LNCaP clone FGC (cell line): ENCODE results near the gene SPTSSB.

Source experiments
- DNase-seq: peaks from one replicate; pipeline ENCODE4 v3.0.0-alpha.2; 2011; ENCODE audit warnings: low read depth
- H3K4me3 ChIP-seq: 2 replicates; pipeline ENCODE4 v1.5.1; 2011; ENCODE audit warnings: mild to moderate bottlenecking, low read depth, low read length, control low read depth
- TF ChIP-seq, protein P1 (sequence below): IDR thresholded peaks from 2 replicates; pipeline ENCODE4 v1.5.1; 2012; ENCODE audit warnings: mild to moderate bottlenecking; ENCODE audit not compliant: control insufficient read depth, insufficient read depth; ENCODE audit errors: extremely low read depth

The SPTSSB gene

DNA sequence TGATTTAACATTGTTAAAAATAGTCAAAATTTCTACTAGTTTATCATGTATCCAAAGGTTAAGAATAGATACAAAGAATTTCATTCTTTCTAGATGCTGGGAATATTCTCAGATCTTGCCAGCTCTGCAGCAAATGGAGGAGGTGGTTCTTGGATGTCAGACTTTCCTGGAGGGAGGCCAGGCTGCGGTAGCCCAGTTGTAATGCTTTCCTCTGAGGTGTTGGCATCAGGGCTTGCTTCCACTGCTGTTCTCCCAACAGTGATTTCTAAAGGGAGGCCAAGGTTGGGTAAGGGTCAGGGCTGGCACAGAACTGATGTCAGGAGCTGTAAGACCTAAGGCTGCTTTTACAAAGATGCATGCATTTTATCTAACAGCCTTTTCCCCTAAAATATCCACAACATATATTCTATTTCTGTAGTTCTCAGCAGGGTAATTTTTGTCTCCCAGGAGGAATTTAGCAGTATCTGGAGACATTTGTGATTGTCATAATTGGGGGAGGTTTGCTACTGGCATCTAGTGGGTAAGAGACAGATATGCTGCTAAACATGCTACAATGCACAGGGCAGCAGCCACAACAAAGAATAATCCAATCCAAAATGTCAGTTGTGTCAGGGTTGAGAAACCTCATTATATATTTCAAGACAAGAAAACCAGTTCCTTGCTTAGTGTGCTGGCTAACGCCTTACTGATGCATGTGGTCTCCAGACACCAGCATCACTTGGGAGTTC lies 42.0 kb upstream of the SPTSSB start:
- H3K4me3 ChIP-seq: no peak overlapping the region
- DNase-seq: no peak
- TF ChIP-seq, protein P1, sequence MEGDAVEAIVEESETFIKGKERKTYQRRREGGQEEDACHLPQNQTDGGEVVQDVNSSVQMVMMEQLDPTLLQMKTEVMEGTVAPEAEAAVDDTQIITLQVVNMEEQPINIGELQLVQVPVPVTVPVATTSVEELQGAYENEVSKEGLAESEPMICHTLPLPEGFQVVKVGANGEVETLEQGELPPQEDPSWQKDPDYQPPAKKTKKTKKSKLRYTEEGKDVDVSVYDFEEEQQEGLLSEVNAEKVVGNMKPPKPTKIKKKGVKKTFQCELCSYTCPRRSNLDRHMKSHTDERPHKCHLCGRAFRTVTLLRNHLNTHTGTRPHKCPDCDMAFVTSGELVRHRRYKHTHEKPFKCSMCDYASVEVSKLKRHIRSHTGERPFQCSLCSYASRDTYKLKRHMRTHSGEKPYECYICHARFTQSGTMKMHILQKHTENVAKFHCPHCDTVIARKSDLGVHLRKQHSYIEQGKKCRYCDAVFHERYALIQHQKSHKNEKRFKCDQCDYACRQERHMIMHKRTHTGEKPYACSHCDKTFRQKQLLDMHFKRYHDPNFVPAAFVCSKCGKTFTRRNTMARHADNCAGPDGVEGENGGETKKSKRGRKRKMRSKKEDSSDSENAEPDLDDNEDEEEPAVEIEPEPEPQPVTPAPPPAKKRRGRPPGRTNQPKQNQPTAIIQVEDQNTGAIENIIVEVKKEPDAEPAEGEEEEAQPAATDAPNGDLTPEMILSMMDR: peak; percentile 33; the same call in 1 of the 2 replicates

GRCh38 chr3:161412123-161412522 lies 40.8 kb upstream of the SPTSSB start:
- peak; percentile 82 for DNase-seq
- H3K4me3 ChIP-seq: no peak overlapping the region
- TF ChIP-seq, protein P1: no peak

GRCh38 chr3:161409858-161410257 lies 38.5 kb upstream of the SPTSSB start:
- TF ChIP-seq, protein P1: no peak
- no peak for DNase-seq
- H3K4me3 ChIP-seq: no peak overlapping the region

GRCh38 chr3:161409069-161409468 lies 37.8 kb upstream of the SPTSSB start:
- DNase-seq: no peak
- TF ChIP-seq, protein P1: peak; percentile 50
- no peak overlapping the region for H3K4me3 ChIP-seq

DNA sequence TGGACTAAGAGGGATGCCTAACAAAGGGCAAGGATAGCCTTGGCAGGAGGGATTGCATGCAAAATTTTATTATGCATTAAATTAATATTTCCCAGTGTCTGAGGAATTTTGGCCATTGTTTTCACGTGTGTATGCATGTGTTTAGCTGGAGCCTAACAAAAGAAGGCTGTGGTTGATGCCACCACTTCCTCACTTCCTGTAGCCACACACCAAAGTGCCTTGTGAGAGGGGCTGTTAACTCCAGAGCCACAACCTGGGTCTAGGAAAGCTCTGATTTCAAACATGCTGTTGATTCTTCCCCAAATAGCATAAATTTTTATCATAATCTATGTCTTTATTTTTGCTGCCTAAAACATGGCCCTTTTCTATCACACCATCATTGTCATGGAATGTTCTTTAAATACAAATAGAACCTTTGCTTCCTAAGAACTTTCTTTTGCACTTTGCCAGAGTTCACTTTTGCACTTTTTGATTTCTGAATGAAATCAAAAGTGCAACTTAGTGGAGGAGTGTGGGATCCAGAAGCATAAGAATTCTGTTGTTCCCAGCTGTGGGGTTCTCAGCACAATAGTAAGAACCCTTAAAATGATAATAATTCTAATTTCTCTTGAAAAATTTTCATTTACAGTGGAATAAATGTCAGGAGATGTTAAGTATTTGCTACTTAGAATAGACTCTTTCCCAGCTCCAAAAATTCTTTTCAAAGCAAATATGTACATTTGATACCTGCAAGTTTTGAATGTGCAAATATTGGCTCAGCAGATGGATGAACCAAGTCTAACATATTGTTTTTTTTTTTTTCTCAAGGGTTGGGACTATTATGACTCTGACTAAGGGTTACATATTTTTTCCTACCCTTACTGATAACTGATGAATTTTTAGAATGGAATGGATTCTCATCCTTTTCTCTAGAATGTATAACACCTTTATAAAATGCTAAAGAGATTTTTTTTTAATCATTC lies 35.6 kb upstream of the SPTSSB start:
- DNase-seq: no peak
- TF ChIP-seq, protein P1: no peak
- no peak overlapping the region for H3K4me3 ChIP-seq

DNA sequence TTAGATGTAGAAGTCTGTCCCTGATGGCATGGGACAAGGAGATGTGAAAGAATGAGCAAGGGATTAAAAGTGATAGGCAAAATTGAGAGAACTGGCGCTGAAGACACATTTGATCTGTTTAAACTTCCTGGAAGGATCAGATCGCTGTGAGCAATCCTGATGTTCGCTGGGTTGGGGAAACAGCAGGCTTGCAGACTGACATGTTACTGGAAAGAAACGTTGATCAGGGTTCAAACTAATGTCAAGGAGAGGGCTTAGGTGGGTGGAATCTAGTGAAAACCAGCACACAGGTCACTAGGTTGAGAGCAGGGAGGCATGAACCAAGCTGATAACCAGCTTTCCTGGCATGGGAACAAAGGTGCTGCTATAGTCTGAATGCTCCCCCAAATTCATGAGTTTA lies 34.5 kb upstream of the SPTSSB start:
- no peak for DNase-seq
- TF ChIP-seq, protein P1: no peak
- H3K4me3 ChIP-seq: no peak overlapping the region
